Fibroblast of the aortic adventitia (primary cell): ENCODE measurements around the gene CP. TPM values are rescaled to one million over a fixed set of nuclear protein-coding genes. Genes with fewer than 3 reads are reported as not detected.

Experiments used
- DNase-seq: peaks from one replicate; pipeline ENCODE4 v3.0.0-alpha.2; 2010; ENCODE audit warnings: low read depth
- H3K4me3 ChIP-seq: 2 replicates; pipeline ENCODE4 v1.5.1; 2011; ENCODE audit warnings: low read depth, mild to moderate bottlenecking, control low read depth, low read length, moderate library complexity
- CTCF ChIP-seq: IDR thresholded peaks from 2 replicates; pipeline ENCODE4 v1.5.1; 2011; ENCODE audit warnings: mild to moderate bottlenecking, low read length, control low read depth, inconsistent platforms; ENCODE audit not compliant: insufficient read depth
- total RNA-seq: library from RNA; depleted of rRNA; stranded (reverse); fragments of >200 nt; gene quantifications from 2 replicates; pipeline ENCODE4 v1.2.3, GENCODE V29; 2012; ENCODE audit warnings: low replicate concordance

CP gene
- total RNA-seq, 1 donor: 1.2 TPM

GRCh38 chr3:149216193-149216869 lies 5.3 kb downstream of the CP start:
- TF ChIP-seq CTCF: no peak
- H3K4me3 ChIP-seq: no peak overlapping the region
- DNase-seq: peak; percentile 20

- H3K4me3 ChIP-seq: no peak overlapping the region
- TF ChIP-seq CTCF: no peak
- no peak for DNase-seq
These were observed 6.1 kb downstream of the CP start for GRCh38 chr3:149215515-149215914.

GRCh38 chr3:149214702-149215101 lies 6.9 kb downstream of the CP start:
- no peak for TF ChIP-seq CTCF
- no peak for DNase-seq
- H3K4me3 ChIP-seq: no peak overlapping the region

- no peak overlapping the region for H3K4me3 ChIP-seq
- no peak for TF ChIP-seq CTCF
- DNase-seq: no peak
These were observed 9.2 kb downstream of the CP start for GRCh38 chr3:149212386-149212785.

- no peak for TF ChIP-seq CTCF
- H3K4me3 ChIP-seq: no peak overlapping the region
- DNase-seq: no peak
These were observed 12.2 kb downstream of the CP start for GRCh38 chr3:149209431-149209830.

- DNase-seq: no peak
- H3K4me3 ChIP-seq: no peak overlapping the region
- TF ChIP-seq CTCF: no peak
These were observed 14.2 kb downstream of the CP start for GRCh38 chr3:149207475-149207874.
